Effector memory CD4-positive, alpha-beta T cell (primary cell): Measurements from ENCODE around the gene KRT2.

Experiments used
- DNase-seq, 3 donors: peaks; one replicate each; pipeline ENCODE4 v3.0.0-alpha.2; 2020
- H3K27ac ChIP-seq: 2 replicates; pipeline ENCODE4 v1.7.0; 2013; ENCODE audit warnings: mild to moderate bottlenecking, low read length, moderate library complexity; ENCODE audit not compliant: insufficient read depth, poor library complexity, severe bottlenecking
- H3K27me3 ChIP-seq: replicated peaks from 2 replicates; pipeline ENCODE4 v1.7.0; 2013; ENCODE audit warnings: mild to moderate bottlenecking, low read length; ENCODE audit not compliant: insufficient read depth, control insufficient read depth, poor library complexity, severe bottlenecking
- H3K36me3 ChIP-seq: 2 replicates; pipeline ENCODE4 v1.7.0; 2013; ENCODE audit warnings: mild to moderate bottlenecking, low read length, moderate library complexity; ENCODE audit not compliant: control insufficient read depth, insufficient read depth
- H3K4me1 ChIP-seq: 2 replicates; pipeline ENCODE4 v1.7.0; 2013; ENCODE audit warnings: low read length, mild to moderate bottlenecking; ENCODE audit not compliant: control insufficient read depth, insufficient read depth, poor library complexity, severe bottlenecking
- H3K4me3 ChIP-seq: 2 replicates; pipeline ENCODE4 v1.7.0; 2013; ENCODE audit warnings: low read length, low read depth, mild to moderate bottlenecking; ENCODE audit not compliant: insufficient read depth, poor library complexity, severe bottlenecking
- H3K9me3 ChIP-seq: 2 replicates; pipeline ENCODE4 v1.7.0; 2013; ENCODE audit warnings: mild to moderate bottlenecking, low read length, moderate library complexity; ENCODE audit not compliant: control insufficient read depth

KRT2 gene

DNA sequence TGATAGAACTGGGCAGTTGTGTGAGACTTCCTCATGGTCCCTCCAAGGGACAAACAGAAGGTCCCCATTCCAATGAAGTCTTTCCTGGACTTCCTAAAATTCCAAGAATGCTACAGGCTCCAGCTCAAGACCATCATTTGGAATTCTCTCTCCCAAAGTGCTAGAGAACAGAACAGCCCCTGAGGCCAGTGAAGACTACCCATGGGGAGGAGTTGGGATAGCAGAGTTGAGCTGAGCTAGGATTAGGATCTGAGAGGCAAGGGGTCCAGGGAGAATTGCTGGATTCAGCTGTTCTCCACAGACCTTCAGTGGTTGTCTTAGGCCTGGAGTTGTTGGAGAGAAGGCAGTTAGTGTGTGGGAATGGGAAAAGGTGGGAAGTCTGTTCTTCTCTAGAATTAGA is 17.4 kb upstream of the KRT2 start:
- Histone ChIP-seq H3K4me3 (no peak overlapping the region), H3K36me3 (no peaks in the 10 kb centered on the region), H3K9me3 (no peaks in the 10 kb centered on the region), H3K27ac (no peak overlapping the region), H3K27me3 (no peaks in the 10 kb centered on the region), H3K4me1 (no peaks in the 10 kb centered on the region)
- DNase-seq, result no peak

GRCh38 chr12:52667931-52668330 is 15.9 kb upstream of the KRT2 start:
- Histone ChIP-seq H3K27ac (no peak overlapping the region), H3K27me3 (no peaks in the 10 kb centered on the region), H3K4me3 (no peak overlapping the region), H3K9me3 (no peaks in the 10 kb centered on the region), H3K36me3 (no peaks in the 10 kb centered on the region), H3K4me1 (no peaks in the 10 kb centered on the region)
- DNase-seq, result no peak

DNA sequence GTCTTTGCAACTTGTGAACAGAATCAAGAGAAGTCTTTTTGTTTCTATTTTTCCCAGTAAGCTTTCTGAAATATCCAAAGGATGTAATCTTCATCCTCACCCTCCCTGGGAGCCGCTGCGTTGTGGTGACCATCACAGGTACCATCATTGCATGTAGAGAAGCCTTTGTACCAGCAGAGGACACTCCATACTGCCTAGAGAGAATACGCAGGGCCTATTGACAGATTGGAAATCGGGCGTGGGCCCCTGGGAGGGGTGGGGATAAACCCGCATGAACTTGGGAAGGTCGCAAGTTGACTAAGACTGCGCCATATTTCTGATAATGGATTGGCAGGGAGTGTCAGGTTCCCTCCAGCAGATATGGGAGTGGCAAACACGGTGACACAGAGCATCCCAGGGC is 15.5 kb upstream of the KRT2 start:
- DNase-seq, result no peak
- Histone ChIP-seq H3K9me3 (no peaks in the 10 kb centered on the region), H3K4me3 (no peak overlapping the region), H3K36me3 (no peaks in the 10 kb centered on the region), H3K4me1 (no peaks in the 10 kb centered on the region), H3K27me3 (no peaks in the 10 kb centered on the region), H3K27ac (no peak overlapping the region)

DNA sequence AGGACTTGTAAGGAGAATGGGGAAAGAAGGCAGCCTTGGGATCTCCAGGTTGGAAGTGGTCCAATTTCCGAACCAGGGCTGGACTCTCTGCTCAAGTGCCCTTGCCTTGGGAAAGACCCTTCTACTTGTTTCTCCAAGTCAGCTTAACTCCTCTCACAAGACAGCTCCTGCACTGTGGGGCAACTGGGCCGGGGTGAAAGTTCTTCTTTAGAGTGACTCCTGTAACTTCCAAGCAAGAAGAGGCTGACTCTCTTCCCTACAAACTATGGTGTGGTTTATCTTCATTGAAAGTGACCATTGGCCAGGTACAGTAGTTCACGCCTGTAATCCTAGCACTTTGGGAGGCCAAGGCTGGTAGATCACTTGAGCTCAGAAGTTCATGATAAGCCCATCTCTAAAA is 14.5 kb upstream of the KRT2 start:
- Histone ChIP-seq H3K9me3 (no peaks in the 10 kb centered on the region), H3K27me3 (no peaks in the 10 kb centered on the region), H3K36me3 (no peaks in the 10 kb centered on the region), H3K27ac (no peak overlapping the region), H3K4me1 (no peaks in the 10 kb centered on the region), H3K4me3 (no peak overlapping the region)
- no peak for DNase-seq

GRCh38 chr12:52663420-52663819 is 11.4 kb upstream of the KRT2 start:
- Histone ChIP-seq H3K4me3 (no peak overlapping the region), H3K9me3 (no peaks in the 10 kb centered on the region), H3K4me1 (no peaks in the 10 kb centered on the region), H3K27ac (no peak overlapping the region), H3K36me3 (no peaks in the 10 kb centered on the region), H3K27me3 (no peaks in the 10 kb centered on the region)
- no peak for DNase-seq

DNA sequence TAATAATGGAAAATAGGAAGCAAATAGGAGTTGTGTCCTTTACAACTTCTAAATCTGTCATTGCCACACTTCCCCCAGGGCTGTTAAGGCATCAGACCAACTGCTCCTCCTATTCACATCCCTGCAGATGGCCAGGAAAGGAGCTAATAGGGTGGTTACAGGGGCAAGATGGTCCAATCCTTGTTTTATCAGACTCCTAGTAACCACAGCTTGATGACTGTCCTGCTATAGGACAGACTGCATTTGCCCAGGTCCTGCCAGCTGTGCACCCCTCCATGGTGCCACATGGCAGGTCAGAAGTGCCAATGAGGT is 10.9 kb upstream of the KRT2 start:
- no peak for DNase-seq
- no peak overlapping the region for H3K27ac ChIP-seq
- H3K36me3 ChIP-seq, result no peaks in the 10 kb centered on the region
- H3K4me1 ChIP-seq, result no peaks in the 10 kb centered on the region
- no peaks in the 10 kb centered on the region for H3K27me3 ChIP-seq
- H3K9me3 ChIP-seq, result no peaks in the 10 kb centered on the region
- no peak overlapping the region for H3K4me3 ChIP-seq

DNA sequence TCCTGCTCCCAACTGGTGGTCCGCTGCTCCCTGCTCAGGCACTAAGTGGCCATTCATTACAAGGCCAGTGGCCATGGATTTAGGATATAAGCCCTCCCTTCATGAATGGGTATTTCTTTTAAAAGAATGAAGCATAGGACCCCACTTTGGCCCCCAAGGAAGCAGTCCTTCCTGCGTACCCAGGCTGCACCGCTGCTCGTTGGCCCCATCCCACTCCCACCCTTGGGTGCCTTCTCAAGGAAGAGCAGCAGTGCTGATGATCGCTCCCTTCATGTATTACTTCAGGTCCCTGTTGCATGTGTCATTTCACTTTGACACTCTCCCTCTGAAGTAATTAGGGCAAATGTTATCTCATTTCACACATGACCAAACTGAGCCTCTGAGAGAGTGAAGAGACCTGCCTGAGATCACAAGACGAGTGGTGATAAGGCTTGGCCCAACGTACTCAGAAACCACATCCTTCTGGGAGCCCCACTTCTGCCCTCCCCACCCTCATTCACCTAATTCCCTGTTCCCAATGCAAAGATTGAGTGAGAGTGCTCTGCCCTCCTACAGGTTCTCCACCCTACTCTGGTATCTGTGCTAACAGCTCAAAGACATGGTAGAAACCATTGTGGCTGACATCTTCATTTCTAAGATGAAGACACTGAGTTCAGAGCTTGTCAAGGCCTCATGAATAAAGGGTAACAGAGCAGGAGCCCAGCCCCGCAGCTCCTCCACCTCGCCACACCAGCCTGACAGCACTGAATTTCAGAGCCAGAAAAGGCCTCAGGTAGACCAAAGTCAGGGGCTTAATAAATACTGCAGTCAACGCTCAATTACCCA is 10.3 kb upstream of the KRT2 start:
- no peak for DNase-seq
- no peaks in the 10 kb centered on the region for H3K4me1 ChIP-seq
- H3K9me3 ChIP-seq, result no peaks in the 10 kb centered on the region
- H3K36me3 ChIP-seq, result no peaks in the 10 kb centered on the region
- H3K27ac ChIP-seq, result no peak overlapping the region
- H3K4me3 ChIP-seq, result no peak overlapping the region
- no peaks in the 10 kb centered on the region for H3K27me3 ChIP-seq

- no peak overlapping the region for H3K27ac ChIP-seq
- no peak for DNase-seq
- no peaks in the 10 kb centered on the region for H3K27me3 ChIP-seq
These were observed 9.7 kb upstream of the KRT2 start for GRCh38 chr12:52661668-52662067.

GRCh38 chr12:52660934-52661499 is 9.0 kb upstream of the KRT2 start:
- no peaks in the 10 kb centered on the region for H3K36me3 ChIP-seq
- no peak overlapping the region for H3K4me3 ChIP-seq
- no peak for DNase-seq
- H3K27ac ChIP-seq, result no peak overlapping the region
- no peaks in the 10 kb centered on the region for H3K27me3 ChIP-seq
- H3K9me3 ChIP-seq, result no peaks in the 10 kb centered on the region
- H3K4me1 ChIP-seq, result no peaks in the 10 kb centered on the region

More at GRCh38 chr12:52661668-52662067, 9.7 kb upstream of the KRT2 start:
- H3K4me3 ChIP-seq, result no peak overlapping the region
- no peaks in the 10 kb centered on the region for H3K9me3 ChIP-seq
- H3K4me1 ChIP-seq, result no peaks in the 10 kb centered on the region
- no peaks in the 10 kb centered on the region for H3K36me3 ChIP-seq

- H3K9me3 ChIP-seq, result no peaks in the 10 kb centered on the region
- no peaks in the 10 kb centered on the region for H3K27me3 ChIP-seq
- no peak for DNase-seq
- no peak overlapping the region for H3K4me3 ChIP-seq
- no peak overlapping the region for H3K27ac ChIP-seq
- no peaks in the 10 kb centered on the region for H3K4me1 ChIP-seq
- no peaks in the 10 kb centered on the region for H3K36me3 ChIP-seq
These were observed 7.9 kb upstream of the KRT2 start for GRCh38 chr12:52659951-52660350.
